Right cardiac atrium (tissue), 5 donors: ENCODE measurements around the gene IFIT1. TPM values are rescaled to one million over a fixed set of nuclear protein-coding genes. Genes with fewer than 3 reads are reported as not detected.

ENCODE experiments used
- ATAC-seq, 2 donors: fragments of 200-7000 bp; cut with Tn5 transposase; one replicate each; pipeline versions ENCODE4 v1.8.0 to v1.9.1; 2020; ENCODE audit warnings: moderate library complexity in 2 of 2, mild to moderate bottlenecking in 1 of 2
- DNase-seq, 3 donors: peaks; one replicate each; pipeline ENCODE4 v3.0.0-alpha.2; 2020
- H3K27ac ChIP-seq: one replicate; pipeline ENCODE4 v1.5.1; 2013; ENCODE audit warnings: mild to moderate bottlenecking, low read length, control low read depth, moderate library complexity
- H3K27me3 ChIP-seq: one replicate; pipeline ENCODE4 v1.6.1; 2013; ENCODE audit not compliant: control insufficient read depth, insufficient read depth
- H3K4me1 ChIP-seq: one replicate; pipeline ENCODE4 v1.6.1; 2013; ENCODE audit warnings: low read length; ENCODE audit not compliant: control insufficient read depth, insufficient read depth
- H3K4me3 ChIP-seq: one replicate; pipeline ENCODE4 v1.5.1; 2013; ENCODE audit warnings: low read length, control low read depth
- H3K9me3 ChIP-seq: one replicate; pipeline ENCODE4 v1.6.1; 2013; ENCODE audit warnings: low read length; ENCODE audit not compliant: control insufficient read depth
- WGBS: extraction: QIAGEN DNeasy Blood & Tissue Kit; methylation state at CpG from one replicate; pipeline ENCODE4 v1.1.7; 2013; 5-methylcytosine and 5-hydroxymethylcytosine counted together
- intact Hi-C, 4 donors: fragments of 100-400 bp; cut with DNase I; formaldehyde crosslinking; loops; one replicate each; pipeline versions ENCODE4 v1.11.0 to v1.14.0; 2022 to 2023
- long read RNA-seq, 4 donors: library from polyadenylated mRNA; unstranded; transcript quantifications; one replicate each; pipeline ENCODE4 v2.0.0, GENCODE V29; 2020 to 2021
- polyA plus RNA-seq: library from polyadenylated mRNA; stranded (reverse); fragments of 200-250 nt; gene quantifications from one replicate; pipeline ENCODE4 v1.2.3, GENCODE V29; 2013
- total RNA-seq, 4 donors: library from RNA; stranded (reverse); fragmentation: NEBNext Ultra II Directional; extraction: Animal tissue kit (Norgen Biotek cat#: 25700); gene quantifications; one replicate each; pipeline ENCODE4 v1.2.1, GENCODE V29; 2021
- donor health status: healthy with polysubstance abuse.
- donor health status: DM: no; HTN: yes; CAD: no.
- donor health status: DM: no; HTN: no; CAD: no.
- donor health status: DM: no; HTN: yes; CAD: no; lungs with severe emphysema.
- donor health status: DM: yes; HTN: yes; CAD: no.

The IFIT1 gene, protein sequence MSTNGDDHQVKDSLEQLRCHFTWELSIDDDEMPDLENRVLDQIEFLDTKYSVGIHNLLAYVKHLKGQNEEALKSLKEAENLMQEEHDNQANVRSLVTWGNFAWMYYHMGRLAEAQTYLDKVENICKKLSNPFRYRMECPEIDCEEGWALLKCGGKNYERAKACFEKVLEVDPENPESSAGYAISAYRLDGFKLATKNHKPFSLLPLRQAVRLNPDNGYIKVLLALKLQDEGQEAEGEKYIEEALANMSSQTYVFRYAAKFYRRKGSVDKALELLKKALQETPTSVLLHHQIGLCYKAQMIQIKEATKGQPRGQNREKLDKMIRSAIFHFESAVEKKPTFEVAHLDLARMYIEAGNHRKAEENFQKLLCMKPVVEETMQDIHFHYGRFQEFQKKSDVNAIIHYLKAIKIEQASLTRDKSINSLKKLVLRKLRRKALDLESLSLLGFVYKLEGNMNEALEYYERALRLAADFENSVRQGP
- total RNA-seq: 10 to 100 TPM; 12.6 to 41.2 (median 29.0) TPM
- polyA plus RNA-seq: 35.9 TPM
- long read RNA-seq, donor 1, transcript IFIT1-201 (2 exons, 1,880 nt): major isoform, 50 of 55 reads
- long read RNA-seq, donor 1, partial matches to known transcripts: 4 of 55 reads
- long read RNA-seq, donor 1, other reads (novel, unspliced or antisense): 1 of 55 reads
- long read RNA-seq, donor 2, full-length matches to known transcripts: 25 of 25 reads
- long read RNA-seq, donor 2, partial matches to known transcripts: 0 of 25 reads
- long read RNA-seq, donor 2, other reads (novel, unspliced or antisense): 0 of 25 reads
- long read RNA-seq, donor 3, transcript IFIT1-201 (2 exons, 1,880 nt): major isoform, 58 of 64 reads
- long read RNA-seq, donor 3, partial matches to known transcripts: 0 of 64 reads
- long read RNA-seq, donor 3, other reads (novel, unspliced or antisense): 6 of 64 reads
- long read RNA-seq, donor 4, transcript IFIT1-201 (2 exons, 1,880 nt): major isoform, 26 of 30 reads
- long read RNA-seq, donor 4, partial matches to known transcripts: 1 of 30 reads
- long read RNA-seq, donor 4, other reads (novel, unspliced or antisense): 3 of 30 reads

GRCh38 chr10:89391907-89392756 lies at the start of gene IFIT1:
Gene IFIT1, plus strand, starts transcription at chr10:89392623. Its CDS starts 90 bp downstream, at chr10:89392713.
- Histone ChIP-seq H3K9me3 (no peaks in the 10 kb centered on the region), H3K4me3 (peak within 1 kb of the TSS; percentile 91), H3K27me3 (no peaks in the 10 kb centered on the region), H3K27ac (peak within 1 kb of the TSS; percentile 95), H3K4me1 (peaks cover 2% of the 10 kb centered on the region)
- WGBS: 1% methylated on average over 8 of the region's 8 CpGs
- intact Hi-C loops: loop anchor here in 1 of 4 donors (5.0 kb wide), 1 partner anchor 135 kb away; no protein-coding TSS in a partner anchor
- DNase-seq (peak in 1 of 3 donors; percentile 57), ATAC-seq (peak; percentile 94 to 95)

DNA sequence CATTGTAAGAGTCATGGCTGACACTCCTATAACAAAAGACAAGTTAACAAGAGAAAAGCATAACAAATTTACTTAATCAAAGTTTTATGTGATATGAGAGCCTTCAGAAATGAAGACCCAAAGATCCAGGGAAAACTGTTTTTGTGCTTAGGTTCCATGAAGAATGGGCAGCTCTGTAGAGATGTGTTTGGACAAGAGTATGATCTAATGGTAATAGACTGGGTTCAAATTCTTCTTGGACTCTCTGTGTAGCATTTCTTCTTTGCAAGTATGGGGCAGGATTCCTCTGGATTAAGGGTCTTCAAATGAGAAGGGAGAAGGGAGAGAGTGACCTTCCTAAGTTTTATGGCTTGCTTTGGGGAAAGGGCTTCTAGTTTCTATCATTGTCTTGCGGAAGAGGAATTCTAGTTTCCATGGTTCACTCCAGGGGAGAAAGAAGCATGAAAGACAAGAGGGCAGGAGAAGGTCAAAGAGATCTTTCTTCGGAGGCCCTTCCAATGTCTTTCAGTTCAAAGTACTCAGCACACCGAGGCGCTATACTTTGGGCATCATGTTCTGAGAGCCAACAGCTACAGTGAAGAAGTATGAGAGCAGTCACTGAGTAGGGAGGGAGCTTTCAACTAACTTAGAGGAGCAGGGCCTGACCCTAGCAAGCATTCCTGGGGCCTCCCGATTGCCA lies 49.2 kb upstream of the IFIT1 start:
- Histone ChIP-seq H3K9me3 (no peaks in the 10 kb centered on the region), H3K4me1 (peaks cover 11% of the 10 kb centered on the region), H3K4me3 (no peak overlapping the region), H3K27me3 (no peaks in the 10 kb centered on the region), H3K27ac (peak overlapping the region; percentile 48)
- ATAC-seq: no peak
- no peak for DNase-seq
- 79% methylated on average over 5 of the region's 5 CpGs for WGBS
- intact Hi-C loops: no loop called here

DNA sequence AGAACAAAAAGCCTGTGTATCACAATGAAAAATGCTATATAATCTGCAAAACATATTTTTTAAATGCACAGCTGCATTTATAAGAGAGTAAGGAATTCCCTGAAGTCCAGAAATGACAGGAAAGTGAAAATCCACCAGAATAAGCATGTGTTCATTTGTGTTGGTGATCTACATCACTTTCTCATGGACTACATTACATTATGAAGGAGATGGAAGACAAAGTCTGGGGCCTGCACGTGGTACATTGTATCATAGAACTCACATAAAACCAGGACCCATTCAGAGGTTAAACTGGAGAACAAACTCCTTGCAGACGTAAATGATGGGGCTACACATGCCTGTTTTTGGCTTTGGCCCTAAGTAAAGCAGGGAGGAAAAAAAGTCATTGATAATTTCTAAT lies 48.3 kb upstream of the IFIT1 start:
- intact Hi-C loops: no loop called here
- ATAC-seq: no peak
- Histone ChIP-seq H3K4me3 (no peak overlapping the region), H3K9me3 (no peaks in the 10 kb centered on the region), H3K4me1 (peaks cover 16% of the 10 kb centered on the region), H3K27ac (no peak overlapping the region), H3K27me3 (no peaks in the 10 kb centered on the region)
- 53% methylated on average over 2 of the region's 2 CpGs for WGBS
- no peak for DNase-seq

- intact Hi-C loops: no loop called here
- WGBS: 89% methylated on average over 4 of the region's 4 CpGs
- Histone ChIP-seq H3K27ac (no peak overlapping the region), H3K27me3 (no peaks in the 10 kb centered on the region), H3K4me3 (no peak overlapping the region), H3K9me3 (no peaks in the 10 kb centered on the region), H3K4me1 (peaks cover 16% of the 10 kb centered on the region)
- ATAC-seq: no peak
- no peak for DNase-seq
Measured at GRCh38 chr10:89345367-89346000, 46.9 kb upstream of the IFIT1 start.

- Histone ChIP-seq H3K27me3 (no peaks in the 10 kb centered on the region), H3K4me3 (no peak overlapping the region), H3K27ac (peak overlapping the region; percentile 73), H3K9me3 (no peaks in the 10 kb centered on the region), H3K4me1 (peaks cover 16% of the 10 kb centered on the region)
- peak; percentile 37 to 60 for ATAC-seq
- WGBS: 52% methylated on average over 4 of the region's 4 CpGs
- no peak for DNase-seq
- intact Hi-C loops: no loop called here
Measured at GRCh38 chr10:89346405-89347254, 45.8 kb upstream of the IFIT1 start.

GRCh38 chr10:89347701-89348457 lies 44.5 kb upstream of the IFIT1 start:
- Histone ChIP-seq H3K27ac (peak overlapping the region; percentile 86), H3K4me3 (no peak overlapping the region), H3K4me1 (peaks cover 19% of the 10 kb centered on the region), H3K9me3 (no peaks in the 10 kb centered on the region), H3K27me3 (no peaks in the 10 kb centered on the region)
- peak in 1 of 3 donors; percentile 40 for DNase-seq
- peak; percentile 10 to 55 for ATAC-seq
- WGBS: 46% methylated on average over 7 of the region's 7 CpGs
- intact Hi-C loops: no loop called here

DNA sequence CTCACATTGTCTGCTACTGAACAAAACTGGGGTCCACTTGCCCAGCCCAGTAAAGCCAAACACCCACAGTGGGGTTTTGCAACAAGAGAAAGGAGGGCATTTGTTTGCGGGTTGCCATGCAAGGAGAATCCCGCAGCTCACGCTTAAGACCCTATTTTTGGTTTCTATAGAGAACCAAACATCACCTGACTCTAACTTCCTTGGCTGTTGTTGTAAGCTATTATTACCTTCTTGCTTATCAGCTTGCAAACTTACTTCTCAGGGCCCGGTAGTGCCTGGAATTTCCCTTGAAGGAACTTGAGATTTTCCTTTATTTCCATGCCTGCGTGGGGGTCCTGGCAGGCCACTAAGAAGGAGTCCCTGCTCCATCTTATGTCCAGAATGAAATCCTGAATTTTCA lies 43.9 kb upstream of the IFIT1 start:
- ATAC-seq (no peak), DNase-seq (no peak)
- 33% methylated on average over 5 of the region's 5 CpGs for WGBS
- Histone ChIP-seq H3K9me3 (no peaks in the 10 kb centered on the region), H3K4me1 (peaks cover 19% of the 10 kb centered on the region), H3K27me3 (no peaks in the 10 kb centered on the region), H3K27ac (peak overlapping the region; percentile 70), H3K4me3 (no peak overlapping the region)
- intact Hi-C loops: no loop called here

DNA sequence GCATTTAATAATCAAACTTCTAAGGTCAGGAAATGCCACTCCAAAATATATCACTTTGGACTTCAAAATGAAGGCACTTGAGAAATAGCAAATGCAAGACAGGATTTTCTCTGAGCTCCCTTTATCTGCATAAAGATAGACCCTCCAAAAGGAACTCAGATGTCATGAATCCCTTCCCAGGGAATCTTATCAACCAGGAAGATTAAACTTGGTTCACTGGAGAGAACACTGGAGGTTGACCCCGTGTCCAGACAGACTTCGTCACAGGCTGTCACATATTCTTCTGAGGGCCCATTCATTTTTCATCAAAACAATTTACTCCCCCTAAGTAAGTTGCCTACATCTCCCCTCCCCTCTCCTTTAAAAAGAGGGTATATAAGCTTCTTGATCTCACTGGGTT lies 43.4 kb upstream of the IFIT1 start:
- Histone ChIP-seq H3K27me3 (no peaks in the 10 kb centered on the region), H3K27ac (no peak overlapping the region), H3K4me3 (no peak overlapping the region), H3K9me3 (no peaks in the 10 kb centered on the region), H3K4me1 (peaks cover 19% of the 10 kb centered on the region)
- DNase-seq: no peak
- no peak for ATAC-seq
- intact Hi-C loops: no loop called here
- 28% methylated on average over 2 of the region's 2 CpGs for WGBS
